H7 (cell line): ENCODE measurements around the gene ANGPTL7. TPM values are rescaled to one million over a fixed set of nuclear protein-coding genes. Genes with fewer than 3 reads are reported as not detected.

Experiments used
- total RNA-seq: library from RNA; depleted of rRNA; stranded (reverse); fragments of >200 nt; shearing (Covaris generic); gene quantifications from 2 replicates; pipeline ENCODE4 v1.2.3, GENCODE V29; 2014; rRNA removed

ANGPTL7 gene
- total RNA-seq, 1 experiment from 2014 or later: not detected

Other genes with a start within 250 kb of the ANGPTL7 start
- 91.4 and 96.7 TPM in 2 replicates for gene TARDBP, start 176.7 kb upstream of the ANGPTL7 start, total RNA-seq
- 0.17 and 0.63 TPM in 2 replicates for gene MASP2, start 142.1 kb upstream of the ANGPTL7 start, total RNA-seq
- gene SRM, start 129.3 kb upstream of the ANGPTL7 start, total RNA-seq: 110 and 111 TPM in 2 replicates
- 124 and 141 TPM in 2 replicates for gene EXOSC10, start 89.5 kb upstream of the ANGPTL7 start, total RNA-seq
- gene MTOR, start 73.2 kb downstream of the ANGPTL7 start, total RNA-seq: 74.4 and 83.6 TPM in 2 replicates
- 26.2 and 27.6 TPM in 2 replicates for gene UBIAD1, start 83.8 kb downstream of the ANGPTL7 start, total RNA-seq